ENCODE results near the gene AFG1L.
"Not testable (repeated sequence)": the region's sequence is repeated elsewhere in the genome, so short reads cannot be mapped to it uniquely, and the experiment has no call there.

Gene AFG1L

GRCh38 chr6:108528878-108529277, 234.0 kb downstream of the AFG1L start:
- DNase-seq (ENCODE audit: extremely low read depth, low read depth) = no peak
- H3K4me3 ChIP-seq (replicated peaks; ENCODE audit: low read depth, low read length) = no peak overlapping the region
- TF ChIP-seq CTCF (IDR thresholded peaks at IDR 0.05; ENCODE audit: low read depth, low read length, missing control alignments) = no peak

- DNase-seq (ENCODE audit: extremely low read depth, low read depth) = no peak
- no peak for TF ChIP-seq CTCF (IDR thresholded peaks at IDR 0.05; ENCODE audit: low read depth, low read length, missing control alignments)
- no peak overlapping the region for H3K4me3 ChIP-seq (replicated peaks; ENCODE audit: low read depth, low read length)
Observed at GRCh38 chr6:108531332-108531731, 236.5 kb downstream of the AFG1L start.

DNA sequence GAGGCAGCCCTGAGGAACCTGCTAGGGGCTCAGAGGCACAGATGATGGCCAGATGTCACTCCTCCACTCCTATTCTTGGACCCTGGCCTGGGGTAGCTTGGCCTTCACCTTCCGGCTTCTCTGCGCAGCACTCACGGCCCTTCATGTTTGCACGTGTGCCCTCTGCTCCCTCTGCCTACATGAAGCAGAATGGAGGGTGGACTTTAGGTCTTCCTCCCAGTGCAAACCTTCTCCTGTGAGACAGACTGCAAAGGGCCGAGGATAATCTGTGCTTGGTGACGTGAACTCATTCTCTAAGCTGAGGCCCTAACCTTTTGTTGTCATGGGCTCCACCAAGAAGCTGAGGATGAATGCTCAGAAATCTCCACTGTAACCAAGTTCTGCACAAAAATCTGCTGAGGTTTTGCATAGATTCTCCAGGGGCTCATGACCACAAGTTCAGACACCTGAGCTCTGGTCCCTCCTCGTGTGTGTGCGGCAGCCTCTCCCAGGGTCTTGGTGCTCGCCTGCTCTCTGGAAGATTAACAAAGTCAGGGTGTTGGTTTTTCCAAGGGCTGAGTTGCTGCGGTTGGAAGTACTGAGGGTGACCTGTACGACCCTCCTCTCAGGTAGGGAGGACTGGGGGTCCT, 240.4 kb downstream of the AFG1L start:
- no peak for TF ChIP-seq CTCF (IDR thresholded peaks at IDR 0.05; ENCODE audit: low read depth, low read length, missing control alignments)

GRCh38 chr6:108535920-108536535, 241.2 kb downstream of the AFG1L start:
- not testable (repeated sequence) for H3K4me3 ChIP-seq (replicated peaks; ENCODE audit: low read depth, low read length); DNase-seq (ENCODE audit: extremely low read depth, low read depth)

More for the DNA sequence above, 240.4 kb downstream of the AFG1L start:
- DNase-seq (ENCODE audit: extremely low read depth, low read depth) = no peak
- no peak overlapping the region for H3K4me3 ChIP-seq (replicated peaks; ENCODE audit: low read depth, low read length)

DNA sequence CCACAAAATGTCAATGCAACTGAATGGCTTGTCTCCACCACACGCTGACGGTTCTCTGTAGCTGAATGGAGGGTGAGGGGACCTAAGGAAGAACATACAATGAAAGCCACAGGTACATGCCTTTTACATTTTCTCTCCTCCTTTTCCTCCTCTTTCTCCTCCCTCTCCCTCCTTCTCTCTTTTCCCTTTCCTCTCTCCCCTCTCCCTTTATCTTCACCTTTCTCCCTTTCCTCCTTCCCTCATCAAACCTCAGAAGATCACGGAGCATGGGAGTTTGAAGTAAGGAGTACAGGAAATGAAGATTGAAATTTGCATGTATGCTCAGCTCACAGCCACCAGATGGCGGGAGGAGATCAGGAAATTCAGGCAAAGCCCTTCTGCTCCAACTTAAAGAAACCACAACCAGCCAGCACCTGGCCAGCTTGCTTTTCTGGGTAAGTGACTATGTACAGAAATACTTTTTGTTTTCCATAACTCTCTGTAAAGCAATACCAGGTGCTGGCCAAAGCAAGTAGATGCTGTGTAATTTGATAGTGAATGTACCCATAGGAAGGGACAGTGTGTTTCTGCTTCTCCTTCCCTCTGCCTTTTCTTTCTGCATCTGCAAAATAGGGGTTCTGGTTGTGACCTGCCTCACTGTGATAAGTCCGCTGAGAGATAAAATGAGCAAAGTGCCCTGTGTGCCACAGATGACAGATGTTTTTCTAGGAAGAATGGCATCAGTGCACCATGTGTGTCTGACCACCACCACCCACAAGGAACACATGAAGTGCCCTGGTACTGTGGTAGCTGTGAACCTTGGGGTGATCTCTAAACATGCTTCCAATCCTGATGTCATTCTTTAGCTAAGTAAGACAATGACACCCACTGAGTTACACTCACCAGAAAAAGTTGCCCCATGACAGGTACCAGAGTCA, 247.2 kb downstream of the AFG1L start:
- no peak overlapping the region for H3K4me3 ChIP-seq (replicated peaks; ENCODE audit: low read depth, low read length)
- TF ChIP-seq CTCF (IDR thresholded peaks at IDR 0.05; ENCODE audit: low read depth, low read length, missing control alignments) = peak; percentile 75
- peak; percentile 71 for DNase-seq (ENCODE audit: extremely low read depth, low read depth)

GRCh38 chr6:108543175-108543940, 248.5 kb downstream of the AFG1L start:
- DNase-seq (ENCODE audit: extremely low read depth, low read depth) = no peak
- H3K4me3 ChIP-seq (replicated peaks; ENCODE audit: low read depth, low read length) = no peak overlapping the region
- TF ChIP-seq CTCF (IDR thresholded peaks at IDR 0.05; ENCODE audit: low read depth, low read length, missing control alignments) = no peak
